Ectodermal cell (in vitro differentiated cells): Measurements from ENCODE around the gene LYZL1.
"Not testable (repeated sequence)": the region's sequence is repeated elsewhere in the genome, so short reads cannot be mapped to it uniquely, and the experiment has no call there.

Experiments
- H3K27ac ChIP-seq: 2 replicates; pipeline ENCODE4 v1.7.0; 2013; ENCODE audit warnings: mild to moderate bottlenecking, low read depth, low read length; ENCODE audit not compliant: insufficient read depth, poor library complexity, severe bottlenecking
- H3K27me3 ChIP-seq: 2 replicates; pipeline ENCODE4 v1.7.0; 2013; ENCODE audit warnings: mild to moderate bottlenecking, low read length; ENCODE audit not compliant: insufficient read depth, control insufficient read depth, poor library complexity, severe bottlenecking
- H3K36me3 ChIP-seq: one replicate; pipeline ENCODE4 v1.7.0; 2013; ENCODE audit warnings: low read length; ENCODE audit not compliant: control insufficient read depth, insufficient read depth
- H3K4me1 ChIP-seq: one replicate; pipeline ENCODE4 v1.7.0; 2013; ENCODE audit warnings: low read length; ENCODE audit not compliant: control insufficient read depth, insufficient read depth
- H3K4me3 ChIP-seq: 2 replicates; pipeline ENCODE4 v1.7.0; 2013; ENCODE audit warnings: low read depth, low read length, control low read depth; ENCODE audit not compliant: insufficient read depth
- H3K9me3 ChIP-seq: 2 replicates; pipeline ENCODE4 v1.7.0; 2013; ENCODE audit warnings: mild to moderate bottlenecking, low read length, moderate library complexity; ENCODE audit not compliant: control insufficient read depth
- WGBS, 2 experiments: methylation state at CpG; one replicate each; pipeline ENCODE4 v1.1.7; 2013; ENCODE audit warnings: missing lambda C conversion rate in 2 of 2; 5-methylcytosine and 5-hydroxymethylcytosine counted together

Gene LYZL1

DNA sequence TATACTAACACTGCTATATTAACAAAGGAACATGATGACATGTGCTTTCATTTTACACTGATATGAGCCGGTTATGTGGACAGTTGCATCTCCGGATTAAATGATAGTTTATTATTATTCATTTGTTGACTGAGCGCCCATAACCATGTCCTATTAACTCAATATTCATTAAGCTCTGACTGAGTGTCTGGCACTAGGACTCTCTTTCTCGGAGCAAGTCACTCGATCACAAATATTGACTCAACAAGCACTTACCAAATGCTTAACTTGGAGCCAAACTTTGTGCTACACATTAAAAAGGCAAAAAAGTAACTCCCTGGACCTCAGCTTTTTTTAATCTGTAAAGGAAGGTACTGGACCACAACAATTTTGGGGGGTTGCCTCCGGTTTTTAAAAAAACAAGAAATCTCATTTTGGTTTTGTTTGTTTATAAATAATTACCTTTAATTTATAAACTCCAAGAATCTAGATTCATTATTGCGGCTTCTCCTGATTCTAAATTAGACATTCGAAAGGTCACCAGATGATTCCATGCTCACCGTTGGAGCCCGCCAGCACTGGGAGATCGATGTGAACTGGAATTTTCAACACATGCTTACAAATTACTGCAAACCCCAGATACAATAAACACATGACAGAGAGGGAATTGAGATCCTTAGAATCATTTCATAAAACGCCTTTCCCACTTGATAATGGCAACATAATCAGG is 8.9 kb upstream of the LYZL1 start:
- no peaks in the 10 kb centered on the region for H3K36me3 ChIP-seq
- no peak overlapping the region for H3K4me3 ChIP-seq
- 92 to 95% methylated on average over 9 to 11 of the region's 12 CpGs for WGBS, 2 experiments
- no peaks in the 10 kb centered on the region for H3K9me3 ChIP-seq
- peaks cover 12% of the 10 kb centered on the region for H3K4me1 ChIP-seq
- H3K27ac ChIP-seq, result no peak overlapping the region
- H3K27me3 ChIP-seq, result no peaks in the 10 kb centered on the region

DNA sequence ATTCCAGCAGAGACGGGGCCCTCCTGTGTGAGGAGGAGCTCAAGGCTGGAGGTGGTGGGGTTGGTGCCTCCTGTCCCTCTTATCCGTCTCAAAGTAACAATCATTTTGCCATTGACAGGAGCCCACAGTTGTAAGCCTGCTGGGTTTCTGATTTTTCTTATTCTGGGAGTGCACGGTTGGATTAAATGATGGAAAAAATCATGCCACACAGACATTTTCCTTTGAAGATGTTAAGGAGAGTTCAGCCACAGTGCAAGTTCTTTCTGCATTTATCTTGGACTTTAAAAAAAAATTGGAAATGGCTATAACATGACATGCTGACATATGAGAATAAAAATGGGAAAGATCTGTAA is 8.4 kb upstream of the LYZL1 start:
- H3K27me3 ChIP-seq, result no peaks in the 10 kb centered on the region
- no peak overlapping the region for H3K4me3 ChIP-seq
- H3K4me1 ChIP-seq, result peaks cover 12% of the 10 kb centered on the region
- H3K36me3 ChIP-seq, result no peaks in the 10 kb centered on the region
- WGBS, 2 experiments, result 92 to 95% methylated on average over 3 of the region's 3 CpGs
- H3K9me3 ChIP-seq, result no peaks in the 10 kb centered on the region
- H3K27ac ChIP-seq, result no peak overlapping the region

- Histone ChIP-seq H3K36me3 (no peaks in the 10 kb centered on the region), H3K4me3 (no peak overlapping the region), H3K4me1 (no peaks in the 10 kb centered on the region), H3K27me3 (no peaks in the 10 kb centered on the region), H3K9me3 (no peaks in the 10 kb centered on the region), H3K27ac (no peak overlapping the region)
- WGBS, 2 experiments, result 86 to 95% methylated on average over 1 to 4 of the region's 4 CpGs
These were observed 3.2 kb upstream of the LYZL1 start for GRCh38 chr10:29285624-29286051.

DNA sequence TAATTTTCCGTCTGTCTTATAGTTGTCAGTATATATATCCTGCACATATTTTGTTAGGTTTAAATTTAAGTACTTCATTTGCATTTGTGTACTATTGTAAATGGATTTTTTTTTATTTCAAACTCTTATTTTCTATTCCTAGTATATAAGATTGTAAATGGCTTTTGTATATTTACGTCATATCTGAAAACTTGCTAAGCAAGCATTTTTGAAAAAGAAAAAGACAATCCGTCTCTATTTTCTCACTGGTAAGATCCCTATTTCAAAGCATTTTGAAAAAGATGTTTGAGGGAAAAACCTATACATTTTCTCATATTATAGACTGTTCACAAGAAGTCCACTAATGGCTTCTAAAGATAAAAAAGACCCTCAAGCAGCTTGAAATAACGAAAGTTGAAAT is 1.2 kb upstream of the LYZL1 start:
- WGBS, 2 experiments, result 86 to 92% methylated on average over 1 to 4 of the region's 4 CpGs

GRCh38 chr10:29291561-29291960 is 2.7 kb downstream of the LYZL1 start:
- H3K27ac ChIP-seq, H3K36me3 ChIP-seq, H3K27me3 ChIP-seq, H3K4me3 ChIP-seq, H3K9me3 ChIP-seq, H3K4me1 ChIP-seq: not testable (repeated sequence)
- WGBS, 2 experiments, result 81 to 84% methylated on average over 5 to 6 of the region's 10 CpGs

More for the DNA sequence above, 1.2 kb upstream of the LYZL1 start:
- no peak overlapping the region for H3K27ac ChIP-seq
- H3K27me3 ChIP-seq, result no peaks in the 10 kb centered on the region
- H3K4me3 ChIP-seq, result no peak overlapping the region
- no peaks in the 10 kb centered on the region for H3K9me3 ChIP-seq
- no peaks in the 10 kb centered on the region for H3K4me1 ChIP-seq
- no peaks in the 10 kb centered on the region for H3K36me3 ChIP-seq

GRCh38 chr10:29292406-29292805 is 3.5 kb downstream of the LYZL1 start:
- not testable (repeated sequence) for H3K27ac ChIP-seq, H3K36me3 ChIP-seq, H3K9me3 ChIP-seq, H3K4me1 ChIP-seq, H3K27me3 ChIP-seq, H3K4me3 ChIP-seq
- 94 to 97% methylated on average over 13 of the region's 13 CpGs for WGBS, 2 experiments

GRCh38 chr10:29295813-29296212 is 6.9 kb downstream of the LYZL1 start:
- H3K4me3 ChIP-seq, result no peak overlapping the region
- WGBS, 2 experiments, result 90 to 95% methylated on average over 1 of the region's 2 CpGs
- no peaks in the 10 kb centered on the region for H3K9me3 ChIP-seq

GRCh38 chr10:29297678-29298077 is 8.8 kb downstream of the LYZL1 start:
- no peaks in the 10 kb centered on the region for H3K4me1 ChIP-seq
- 82 to 92% methylated on average over 1 of the region's 1 CpG for WGBS, 2 experiments
- no peak overlapping the region for H3K4me3 ChIP-seq
- H3K27ac ChIP-seq, result no peak overlapping the region
- H3K9me3 ChIP-seq, result no peaks in the 10 kb centered on the region
- no peaks in the 10 kb centered on the region for H3K27me3 ChIP-seq
- H3K36me3 ChIP-seq, result peaks cover 3% of the 10 kb centered on the region

More at GRCh38 chr10:29295813-29296212, 6.9 kb downstream of the LYZL1 start:
- H3K4me1 ChIP-seq, result no peaks in the 10 kb centered on the region
- H3K36me3 ChIP-seq, result peaks cover 3% of the 10 kb centered on the region
- no peak overlapping the region for H3K27ac ChIP-seq
- H3K27me3 ChIP-seq, result no peaks in the 10 kb centered on the region

GRCh38 chr10:29301359-29301910 is 12.6 kb downstream of the LYZL1 start:
- no peaks in the 10 kb centered on the region for H3K4me1 ChIP-seq
- no peak overlapping the region for H3K4me3 ChIP-seq
- no peak overlapping the region for H3K27ac ChIP-seq
- WGBS, 2 experiments, result 87 to 96% methylated on average over 1 of the region's 1 CpG
- no peaks in the 10 kb centered on the region for H3K27me3 ChIP-seq
- peaks cover 3% of the 10 kb centered on the region for H3K36me3 ChIP-seq
- no peaks in the 10 kb centered on the region for H3K9me3 ChIP-seq

GRCh38 chr10:29302499-29302898 is 13.6 kb downstream of the LYZL1 start:
- no peaks in the 10 kb centered on the region for H3K4me1 ChIP-seq
- WGBS, 2 experiments, result 86 to 91% methylated on average over 10 of the region's 10 CpGs

More at GRCh38 chr10:29302499-29302898, 13.6 kb downstream of the LYZL1 start:
- Histone ChIP-seq H3K9me3 (no peaks in the 10 kb centered on the region), H3K27ac (no peak overlapping the region), H3K4me3 (no peak overlapping the region), H3K27me3 (no peaks in the 10 kb centered on the region), H3K36me3 (no peaks in the 10 kb centered on the region)
